Measurements from ENCODE around the gene GPC6. TPM values are rescaled to one million over a fixed set of nuclear protein-coding genes. Genes with fewer than 3 reads are reported as not detected.

Gene GPC6
- total RNA-seq, 1 experiment from 2014 or later, result 0.22 TPM

DNA sequence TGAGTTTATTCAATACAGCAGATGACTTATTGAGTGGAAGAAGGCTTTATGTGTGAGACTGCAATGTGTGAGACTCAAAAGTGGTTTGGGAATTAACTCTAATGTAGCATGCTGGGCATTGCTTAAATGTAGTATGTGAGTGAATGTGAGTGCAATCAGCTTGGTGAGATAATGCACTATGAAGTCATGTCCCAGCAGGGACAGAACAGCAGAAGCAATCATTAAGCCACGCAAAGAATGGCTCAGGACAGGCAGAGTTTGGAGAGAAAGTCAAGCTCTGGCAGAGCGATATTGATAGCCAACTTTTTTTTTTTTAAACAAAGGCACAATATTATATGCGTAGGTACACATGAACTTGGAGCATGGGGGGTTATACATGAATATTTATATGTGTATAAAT is 597.7 kb downstream of the GPC6 start:
- H3K36me3 ChIP-seq (ENCODE audit: control insufficient read depth in 1 of 2, insufficient read depth in 2 of 2, low read length in 2 of 2), result no peaks in the 10 kb centered on the region
- no peak overlapping the region for H3K9ac ChIP-seq (ENCODE audit: low read length)
- H3K27me3 ChIP-seq (ENCODE audit: insufficient read depth, low read length), result no peaks in the 10 kb centered on the region
- H3K9me3 ChIP-seq (ENCODE audit: control insufficient read depth in 1 of 2, insufficient read depth in 1 of 2, low read depth in 1 of 2, low read length in 2 of 2), result peaks cover 3 to 12% of the 10 kb centered on the region in 2 experiments; a peak in 2 of 4 replicates
- no TSS peak for BruUV-seq (replicated peaks)
- H3K9me2 ChIP-seq (ENCODE audit: insufficient read depth), result no peaks in the 10 kb centered on the region
- ATAC-seq (no peak), DNase-seq (ENCODE audit: low read depth, low spot score) (no peak)
- H3K4me1 ChIP-seq (ENCODE audit: control insufficient read depth in 1 of 2, insufficient read depth in 2 of 2, low read length in 2 of 2), result no peaks in the 10 kb centered on the region
- no peak overlapping the region for H3K4me2 ChIP-seq (ENCODE audit: low read length)
- no peak overlapping the region for H2AFZ ChIP-seq (ENCODE audit: low read depth, low read length, poor library complexity, severe bottlenecking)
- H3K79me2 ChIP-seq (ENCODE audit: insufficient read depth, low read length), result no peaks in the 10 kb centered on the region
- ChIA-PET POLR2A (no interaction called here), RAD21 (ENCODE audit: low non-redundant PET in 1 of 2, low total read pairs in 2 of 2, uncharacterized antibody in 2 of 2, unreplicated experiment in 2 of 2) (no interaction called here), CTCF (no interaction called here)
- TF ChIP-seq ZNF274 (IDR thresholded peaks at IDR 0.05; ENCODE audit: low read depth, low read length) (no peak), POLR2A (IDR thresholded peaks at IDR 0.05; ENCODE audit: borderline replicate concordance, extremely low read depth, insufficient read depth, insufficient read length) (no peak), TCF7L2 (IDR thresholded peaks at IDR 0.05; ENCODE audit: borderline replicate concordance, extremely low read depth, insufficient read depth, insufficient read length) (no peak), EZH2phosphoT487 (IDR thresholded peaks at IDR 0.05; ENCODE audit: borderline replicate concordance) (no peak), EZH2 (IDR thresholded peaks at IDR 0.05) (no peak), ZFX (IDR thresholded peaks at IDR 0.05) (no peak), SIN3A (IDR thresholded peaks at IDR 0.05; ENCODE audit: low read depth) (no peak), YY1 (IDR thresholded peaks at IDR 0.05; ENCODE audit: extremely low read depth, insufficient replicate concordance, low read depth, low read length) (no peak)
- TF ChIP-seq, protein P1, sequence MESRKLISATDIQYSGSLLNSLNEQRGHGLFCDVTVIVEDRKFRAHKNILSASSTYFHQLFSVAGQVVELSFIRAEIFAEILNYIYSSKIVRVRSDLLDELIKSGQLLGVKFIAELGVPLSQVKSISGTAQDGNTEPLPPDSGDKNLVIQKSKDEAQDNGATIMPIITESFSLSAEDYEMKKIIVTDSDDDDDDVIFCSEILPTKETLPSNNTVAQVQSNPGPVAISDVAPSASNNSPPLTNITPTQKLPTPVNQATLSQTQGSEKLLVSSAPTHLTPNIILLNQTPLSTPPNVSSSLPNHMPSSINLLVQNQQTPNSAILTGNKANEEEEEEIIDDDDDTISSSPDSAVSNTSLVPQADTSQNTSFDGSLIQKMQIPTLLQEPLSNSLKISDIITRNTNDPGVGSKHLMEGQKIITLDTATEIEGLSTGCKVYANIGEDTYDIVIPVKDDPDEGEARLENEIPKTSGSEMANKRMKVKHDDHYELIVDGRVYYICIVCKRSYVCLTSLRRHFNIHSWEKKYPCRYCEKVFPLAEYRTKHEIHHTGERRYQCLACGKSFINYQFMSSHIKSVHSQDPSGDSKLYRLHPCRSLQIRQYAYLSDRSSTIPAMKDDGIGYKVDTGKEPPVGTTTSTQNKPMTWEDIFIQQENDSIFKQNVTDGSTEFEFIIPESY (IDR thresholded peaks at IDR 0.05; ENCODE audit: extremely low read depth, insufficient replicate concordance, low read length), result no peak
- TF ChIP-seq, protein P2, sequence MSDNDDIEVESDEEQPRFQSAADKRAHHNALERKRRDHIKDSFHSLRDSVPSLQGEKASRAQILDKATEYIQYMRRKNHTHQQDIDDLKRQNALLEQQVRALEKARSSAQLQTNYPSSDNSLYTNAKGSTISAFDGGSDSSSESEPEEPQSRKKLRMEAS (IDR thresholded peaks at IDR 0.05), result no peak
- no peak overlapping the region for H3K27ac ChIP-seq (ENCODE audit: low read depth, low read length)
- intact Hi-C loops (cut with micrococcal nuclease), result no loop called here
- no peaks in the 10 kb centered on the region for H4K20me1 ChIP-seq (ENCODE audit: insufficient read depth)
- no peak overlapping the region for H3K4me3 ChIP-seq (replicated peaks in 1 of 2; ENCODE audit: low read depth in 1 of 2, low read length in 2 of 2)
